Stimulated activated CD4-positive, alpha-beta T cell treated with anti-CD3 and anti-CD28 coated beads, Interleukin-12 subunit alpha, Interleukin-12 subunit beta, amount 100 ng/mL, for 24 hours (primary cell): ENCODE measurements around the gene FNIP1.
"Not testable (repeated sequence)": the region's sequence is repeated elsewhere in the genome, so short reads cannot be mapped to it uniquely, and the experiment has no call there.

Experiments
- DNase-seq, 2 experiments: peaks; one replicate each; pipeline ENCODE4 v3.0.0-alpha.2; 2020; ENCODE audit warnings: low read depth in 2 of 2

FNIP1 gene

DNA sequence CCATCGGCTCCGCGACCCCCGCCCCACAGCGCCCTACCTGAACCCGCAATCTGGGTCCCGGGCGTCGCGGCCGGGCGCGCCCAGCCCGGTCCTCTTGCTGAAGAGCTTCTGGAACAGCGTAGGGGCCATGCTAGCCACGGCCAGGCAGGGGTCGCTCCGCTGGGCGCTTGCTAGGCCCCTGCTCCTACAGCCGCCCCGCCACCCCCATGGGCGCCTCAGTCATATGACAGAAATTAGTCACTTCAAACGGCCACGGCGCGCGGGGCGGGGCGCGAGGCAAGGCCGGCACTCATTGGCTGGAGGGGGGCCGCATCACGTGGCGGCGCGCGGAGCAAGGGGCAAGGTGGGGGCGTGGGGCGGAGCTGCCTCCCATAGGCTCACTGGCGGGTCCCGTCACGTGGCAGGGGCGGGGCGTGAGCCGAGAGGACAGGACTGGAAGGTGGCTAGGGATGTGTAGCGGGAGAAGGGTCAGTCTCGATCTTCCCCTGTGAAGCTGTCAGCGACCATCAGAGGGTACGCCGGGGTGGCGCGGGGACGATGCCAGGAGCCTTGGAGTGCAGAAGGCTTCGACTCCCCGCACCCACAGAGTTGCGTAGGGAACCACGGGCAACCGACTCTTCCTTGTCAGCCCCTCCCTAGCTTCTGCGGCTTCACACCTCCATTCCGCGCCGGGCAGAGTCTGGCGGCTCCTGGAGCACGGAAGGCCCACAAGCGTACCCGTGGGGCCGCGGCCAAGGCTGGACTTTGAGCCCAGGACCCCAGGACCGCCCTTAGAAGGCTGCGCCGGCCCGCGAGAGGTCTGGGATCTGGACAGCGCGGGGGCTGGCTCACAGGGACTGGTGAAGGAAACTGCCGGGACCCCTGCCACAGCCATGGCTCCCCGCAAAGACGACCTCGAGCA, at the start of gene FNIP1:
FNIP1 (minus strand) TSS at position 225 of the 901 bp plus-strand sequence; CDS start at position 129, 96 bp downstream.
- peak; percentile 97 to 99 for DNase-seq

DNA sequence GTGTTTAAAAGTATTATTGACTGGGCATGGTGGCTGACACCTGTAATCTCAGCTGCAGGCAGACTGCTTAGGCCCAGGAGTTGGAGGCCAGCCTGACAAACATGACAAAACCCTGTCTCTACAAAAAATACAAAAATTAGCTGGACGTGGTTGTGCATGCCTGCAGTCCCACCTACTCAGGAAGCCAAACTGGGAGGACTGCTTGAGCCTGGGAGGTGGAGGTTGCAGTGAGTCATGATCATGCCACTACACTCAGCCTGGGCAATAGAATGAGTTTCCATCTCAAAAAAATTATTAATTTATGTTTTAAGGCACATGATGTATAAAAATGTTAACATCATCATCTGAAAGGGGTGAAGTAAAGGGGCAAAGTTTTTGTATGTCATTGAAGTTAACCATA, 49.7 kb upstream of the FNIP1 start:
- no peak for DNase-seq

DNA sequence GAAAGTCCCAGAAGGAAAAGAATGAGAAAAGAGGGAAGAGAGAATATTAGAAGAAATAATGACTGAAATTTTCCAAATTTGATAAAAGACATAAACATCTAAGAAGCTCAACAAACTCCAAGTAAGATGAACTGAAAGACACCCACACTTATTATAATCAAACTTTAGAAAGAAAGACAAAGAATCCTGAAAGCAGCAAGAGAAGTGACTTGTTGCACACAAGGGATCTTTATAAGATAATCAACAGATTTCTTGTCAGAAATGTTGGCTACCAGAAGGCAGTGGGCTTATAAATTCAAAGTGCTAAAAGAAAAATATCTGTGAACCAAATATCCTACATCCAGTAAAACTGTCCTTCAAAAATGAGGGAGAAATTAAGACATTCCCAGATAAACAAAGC, 49.0 kb upstream of the FNIP1 start:
- DNase-seq, result no peak

DNA sequence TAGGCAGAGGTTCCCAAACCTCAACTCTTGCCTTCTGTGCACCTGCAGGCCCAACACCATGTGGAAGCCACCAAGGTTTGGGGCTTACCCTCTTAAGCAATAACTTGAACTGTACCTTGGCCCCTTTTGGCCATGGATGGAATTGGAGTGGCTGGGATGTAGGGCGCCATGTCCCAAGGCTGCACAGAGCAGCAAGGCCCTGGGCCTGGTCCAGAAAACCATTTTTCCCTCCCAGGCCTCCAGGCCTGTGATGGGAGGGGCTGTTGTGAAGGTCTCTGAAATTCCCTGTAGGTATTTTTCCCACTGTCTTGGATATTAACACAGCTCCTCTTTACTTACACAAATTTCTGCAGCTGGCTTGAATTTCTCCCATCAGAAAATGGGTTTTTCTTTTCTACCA, 46.2 kb upstream of the FNIP1 start:
- DNase-seq, result not testable (repeated sequence)

DNA sequence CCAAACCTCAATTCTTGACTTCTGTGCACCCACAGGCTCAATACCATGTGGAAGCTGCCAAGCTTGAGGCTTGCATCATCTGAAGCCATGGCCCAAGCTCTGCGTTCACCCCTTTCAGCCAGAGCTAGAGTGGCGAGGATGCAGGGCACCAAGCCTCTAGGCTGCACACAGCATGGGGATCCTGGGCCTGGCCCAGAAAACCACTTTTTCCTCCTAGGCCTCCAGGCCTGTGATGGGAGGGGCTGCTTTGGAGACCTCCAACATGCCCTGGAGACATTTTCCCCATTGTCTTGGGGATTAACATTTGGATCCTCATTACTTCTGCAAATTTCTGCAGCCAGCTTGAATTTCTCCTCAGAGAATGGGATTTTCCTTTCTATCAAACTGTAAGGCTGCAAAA, 35.9 kb upstream of the FNIP1 start:
- not testable (repeated sequence) for DNase-seq

DNA sequence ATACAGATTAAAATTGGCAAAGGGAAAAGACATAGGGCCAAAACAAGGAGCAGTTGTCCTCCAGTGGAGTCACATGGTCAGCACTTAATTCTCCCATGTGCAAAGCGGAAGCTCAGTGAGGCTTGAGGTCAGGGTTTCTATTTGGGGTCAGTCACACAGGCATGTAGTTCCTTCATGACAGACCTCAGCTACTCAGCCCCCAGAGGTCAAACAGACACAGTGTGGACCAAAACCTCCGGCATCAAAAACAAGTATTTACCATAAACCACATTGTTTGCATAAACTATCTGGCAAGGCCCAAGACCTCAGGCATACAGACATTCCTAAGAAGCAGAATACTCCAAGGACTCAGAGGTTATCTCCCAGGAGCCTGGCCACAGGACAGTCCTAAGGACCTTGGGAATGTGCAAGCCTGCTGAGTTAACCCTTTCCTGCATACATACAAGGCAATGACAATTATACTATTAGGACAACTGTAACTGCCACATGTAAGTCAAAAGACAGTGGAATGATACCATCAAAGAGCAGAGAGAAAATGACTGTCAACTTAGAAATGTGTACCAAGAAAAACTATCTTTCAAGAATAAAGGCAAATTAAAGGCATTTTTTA, 28.7 kb upstream of the FNIP1 start:
- DNase-seq, result no peak

DNA sequence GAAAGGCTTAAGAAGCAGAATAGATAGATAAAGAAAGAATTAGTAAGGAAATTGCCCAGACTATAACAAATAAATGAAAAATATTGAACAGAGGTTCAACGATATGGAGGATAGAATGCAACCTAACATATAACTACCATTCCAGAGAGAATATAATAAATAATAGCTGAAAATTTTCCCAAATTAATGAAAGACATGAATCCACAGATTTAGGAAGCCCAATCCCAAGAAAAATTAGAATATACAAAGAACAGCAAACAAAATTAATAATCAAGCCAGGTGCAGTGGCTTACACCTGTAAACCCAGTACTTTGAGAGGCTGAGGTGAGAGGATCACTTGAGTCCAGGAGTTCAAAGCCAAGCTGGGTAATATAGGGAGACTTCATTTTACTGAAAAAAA, 27.8 kb upstream of the FNIP1 start:
- DNase-seq, result no peak

DNA sequence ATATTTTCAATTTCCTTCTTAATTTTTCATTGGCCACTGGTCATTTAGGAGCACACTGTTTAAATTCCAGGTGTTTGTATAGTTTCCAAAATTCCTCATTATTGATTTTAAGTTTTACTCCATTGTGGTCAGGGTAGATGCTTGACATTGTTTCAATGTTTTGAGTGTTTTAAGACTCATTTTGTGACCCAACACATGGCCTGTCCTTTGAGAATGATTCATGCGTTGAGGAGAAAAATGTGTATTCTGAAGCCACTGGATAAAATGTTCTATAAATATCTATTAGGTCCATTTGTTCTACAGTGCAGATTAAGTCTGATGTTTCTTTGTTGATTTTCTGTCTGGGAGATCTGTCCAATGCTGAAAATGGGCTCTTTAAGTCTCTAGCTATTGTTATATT, 24.4 kb upstream of the FNIP1 start:
- DNase-seq, result no peak

DNA sequence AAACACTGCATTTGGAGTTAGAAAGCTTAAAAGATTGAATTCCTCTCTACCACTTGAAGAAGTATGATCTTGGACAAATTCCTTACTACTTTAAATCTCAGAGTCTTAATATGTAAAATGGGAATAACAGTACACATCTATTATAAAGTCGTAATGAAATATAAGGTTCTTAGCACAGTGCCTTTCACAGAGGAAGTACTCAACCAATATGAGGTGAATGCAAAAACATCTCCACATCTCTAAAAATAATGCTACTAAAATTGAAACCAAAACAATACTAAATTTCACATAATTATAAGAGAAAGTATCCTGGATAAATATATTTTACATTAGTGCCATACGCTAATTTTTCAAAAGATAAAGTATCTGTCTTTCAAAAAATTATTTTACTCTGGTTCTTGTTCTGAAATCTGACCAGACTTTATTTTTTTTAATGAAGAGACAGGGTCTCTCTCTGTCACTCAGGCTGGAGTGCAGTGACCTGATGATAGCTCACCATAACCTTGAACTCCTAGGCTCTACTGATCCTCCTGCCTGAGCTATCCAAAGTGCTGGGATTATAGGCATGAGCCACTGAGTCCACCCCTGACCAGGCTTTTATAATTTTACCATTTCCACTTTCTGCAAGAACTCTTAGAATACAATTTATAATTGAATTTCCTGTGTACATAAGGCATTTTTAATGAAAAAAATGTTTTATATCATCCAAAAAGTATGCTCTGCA, 21.3 kb upstream of the FNIP1 start:
- no peak for DNase-seq

DNA sequence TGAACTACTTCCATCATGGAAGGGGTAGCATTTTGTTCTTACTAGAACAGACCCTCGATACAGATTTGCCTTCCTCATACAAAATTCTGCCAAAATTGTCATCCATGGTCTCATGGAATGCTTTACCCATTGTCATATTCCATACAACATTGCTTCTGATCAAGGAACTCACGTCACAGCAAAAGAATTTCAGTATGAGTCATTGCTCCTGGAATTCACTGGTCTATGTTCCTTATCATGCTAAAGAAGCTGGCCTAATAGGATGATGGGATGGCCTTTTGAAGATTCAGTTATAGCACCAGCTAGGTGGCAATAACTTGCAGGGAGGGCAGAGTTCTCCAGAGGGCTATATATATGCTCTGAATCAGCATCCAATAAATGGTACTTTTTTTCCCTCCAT, 18.2 kb upstream of the FNIP1 start:
- no peak for DNase-seq

DNA sequence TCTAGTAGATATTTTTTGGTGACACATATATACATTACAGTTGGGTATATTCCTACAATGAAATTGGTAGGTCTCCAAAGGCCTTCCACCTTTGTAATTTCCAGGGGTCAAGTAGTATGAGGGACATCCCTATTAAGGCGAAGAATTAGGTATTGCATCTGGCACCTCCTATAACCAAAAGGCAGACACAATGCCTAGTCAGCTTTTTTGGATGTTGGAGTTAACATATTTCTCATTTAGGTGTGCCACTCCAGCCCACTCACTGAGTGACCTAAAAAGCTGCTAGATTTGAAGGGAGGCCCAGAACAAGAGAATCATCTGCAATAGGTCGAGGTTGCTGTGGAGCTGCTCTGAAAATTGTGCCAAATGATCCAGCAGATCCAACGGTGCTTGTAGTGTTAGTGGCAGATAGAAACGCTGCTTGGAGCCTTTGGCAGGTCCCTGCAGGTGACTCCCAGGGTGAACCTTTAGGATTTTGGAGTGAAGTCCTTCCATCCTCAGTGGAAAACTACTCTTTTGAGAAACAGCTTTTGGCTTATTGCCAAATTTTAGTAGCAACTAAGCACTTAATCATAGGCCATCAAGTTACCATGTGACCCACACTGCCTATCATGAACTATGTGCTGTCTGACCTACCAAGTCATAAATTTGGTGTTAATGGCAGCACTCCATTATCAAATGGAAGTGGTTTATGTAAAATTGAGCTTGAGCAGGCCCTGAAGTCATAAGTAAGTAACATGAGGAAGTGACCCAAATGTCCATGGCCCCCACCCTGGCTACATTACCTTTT, 15.7 kb upstream of the FNIP1 start:
- no peak for DNase-seq

DNA sequence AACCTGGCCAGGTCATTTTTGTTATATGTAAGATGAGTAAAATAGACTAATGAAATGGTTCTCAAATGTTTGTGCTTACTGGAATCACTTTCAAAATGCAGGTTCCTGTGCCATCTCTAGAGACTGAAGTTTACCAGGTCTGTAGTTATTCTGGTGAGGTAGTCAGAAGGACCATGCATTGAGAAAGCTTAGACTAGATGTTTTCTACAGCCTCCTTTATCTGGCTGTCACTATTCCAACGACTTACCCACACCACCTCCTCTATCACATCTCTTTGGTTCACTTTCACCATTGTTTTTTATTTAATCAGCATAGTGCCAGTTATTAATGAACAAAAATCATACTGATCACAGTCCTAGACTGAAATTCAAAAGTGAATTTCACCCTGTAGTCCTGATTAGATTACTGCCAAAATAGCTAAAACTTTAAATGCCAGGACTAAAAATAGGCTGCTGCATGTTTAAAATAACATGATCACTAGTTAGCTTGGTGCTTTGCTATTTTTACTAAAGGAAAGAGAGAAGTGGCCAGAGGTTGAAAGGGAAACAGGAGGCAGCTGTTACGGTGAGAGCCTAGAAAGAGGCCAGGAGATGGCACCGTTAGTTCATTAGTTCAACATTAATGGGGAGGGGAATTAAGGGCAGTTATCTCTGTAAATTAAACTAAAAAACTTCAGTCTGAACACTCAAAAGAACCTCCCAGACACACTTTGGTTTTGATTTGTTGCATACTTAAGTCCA, 13.9 kb upstream of the FNIP1 start:
- DNase-seq, result no peak

DNA sequence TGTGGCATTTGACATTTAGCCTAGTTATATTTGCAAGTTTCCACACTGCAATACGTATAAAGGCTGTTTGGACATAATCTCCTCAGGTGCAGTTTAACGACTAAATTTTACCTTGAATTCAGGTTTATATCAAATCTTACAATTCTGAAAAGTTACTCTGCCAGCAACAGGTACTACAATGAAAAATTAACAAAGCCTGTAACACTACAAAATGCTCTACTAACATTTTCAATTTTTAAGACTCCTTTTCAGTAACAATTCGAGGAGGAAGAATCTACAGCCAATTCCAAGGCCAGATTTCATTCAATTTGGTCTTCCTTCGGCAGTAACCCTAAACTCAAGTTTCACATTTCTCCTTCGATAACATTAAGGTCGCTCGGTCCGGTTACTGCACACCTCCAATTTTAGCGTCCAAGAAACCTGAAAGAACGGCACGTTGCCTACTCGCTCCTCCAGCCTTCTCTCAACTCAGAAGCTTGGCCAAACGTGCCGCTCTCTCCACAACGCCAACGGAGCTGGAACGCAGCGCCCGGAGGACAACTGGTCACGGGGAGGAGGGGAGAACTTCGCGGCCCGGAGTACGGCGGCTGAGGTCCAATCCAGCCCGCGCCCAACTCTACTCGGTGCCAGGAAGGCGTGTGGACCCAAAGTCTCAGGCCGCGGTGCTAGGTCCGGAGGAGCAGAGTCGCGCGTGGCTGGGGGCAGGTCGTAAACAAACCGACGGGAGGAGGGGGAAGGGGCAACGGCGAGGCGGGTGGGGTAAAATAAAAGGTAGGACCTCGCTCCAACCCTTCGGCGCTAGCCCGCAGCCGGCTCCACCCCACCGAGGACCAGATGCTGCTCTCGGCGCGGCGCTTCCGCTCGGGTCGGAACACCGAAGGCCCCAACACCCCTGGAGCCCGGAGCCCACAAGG, 681 bp downstream of the FNIP1 start:
- peak; percentile 1 to 17 for DNase-seq

DNA sequence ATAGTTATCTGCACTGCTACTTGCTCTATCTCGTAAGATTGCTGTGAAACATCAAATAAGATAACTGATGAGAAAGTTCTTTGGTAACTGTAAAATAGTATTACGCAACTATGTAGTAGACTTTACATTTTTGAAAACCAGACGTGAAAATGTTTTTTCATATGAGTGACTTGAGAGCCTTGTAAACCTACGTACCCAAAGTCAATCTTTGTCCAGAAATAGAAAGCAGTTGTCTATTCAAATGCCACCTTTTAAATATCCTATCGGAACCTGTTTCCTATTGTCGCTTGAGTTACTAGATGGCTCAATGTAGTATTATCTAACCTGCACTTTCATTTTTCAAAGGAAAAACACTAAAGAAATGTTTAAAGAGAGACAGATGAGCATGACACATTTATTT, 1.6 kb downstream of the FNIP1 start:
- no peak for DNase-seq

DNA sequence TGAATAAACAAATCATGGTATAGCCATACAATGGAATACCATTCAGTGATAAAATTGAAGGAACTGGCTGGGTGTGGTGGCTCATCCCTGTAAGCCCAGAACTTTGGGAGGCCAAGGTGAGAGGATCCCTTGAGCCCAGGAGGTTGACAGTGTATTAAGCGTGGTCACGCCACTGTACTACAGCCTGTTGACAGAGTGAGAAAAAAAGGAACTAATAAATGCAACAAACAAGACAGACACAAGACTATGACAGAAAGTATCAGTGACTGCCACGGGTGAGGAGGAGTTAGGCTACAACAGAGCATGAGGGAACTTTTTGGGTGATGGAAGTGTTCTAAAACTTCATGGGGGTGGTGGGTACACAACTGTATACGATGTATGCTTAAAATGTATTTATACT, 2.2 kb downstream of the FNIP1 start:
- no peak for DNase-seq

DNA sequence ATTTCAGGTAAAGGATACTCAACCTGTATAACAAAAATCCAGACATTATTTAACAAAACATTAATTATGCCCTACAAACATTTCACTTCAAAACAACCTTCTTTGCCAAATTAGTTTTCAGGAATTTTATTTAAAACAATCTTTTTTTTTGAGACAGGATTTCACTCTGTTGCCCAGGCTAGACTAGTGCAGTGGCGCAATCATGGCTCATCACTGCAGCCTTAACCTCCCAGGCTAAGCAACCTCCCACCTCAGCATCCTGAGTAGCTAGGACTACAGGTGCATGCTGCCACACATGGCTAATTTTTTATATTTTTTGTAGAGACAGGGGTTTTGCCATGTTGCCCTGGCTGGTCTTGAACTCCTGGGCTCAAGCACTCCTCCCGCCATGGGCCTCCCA, 3.9 kb downstream of the FNIP1 start:
- no peak for DNase-seq

DNA sequence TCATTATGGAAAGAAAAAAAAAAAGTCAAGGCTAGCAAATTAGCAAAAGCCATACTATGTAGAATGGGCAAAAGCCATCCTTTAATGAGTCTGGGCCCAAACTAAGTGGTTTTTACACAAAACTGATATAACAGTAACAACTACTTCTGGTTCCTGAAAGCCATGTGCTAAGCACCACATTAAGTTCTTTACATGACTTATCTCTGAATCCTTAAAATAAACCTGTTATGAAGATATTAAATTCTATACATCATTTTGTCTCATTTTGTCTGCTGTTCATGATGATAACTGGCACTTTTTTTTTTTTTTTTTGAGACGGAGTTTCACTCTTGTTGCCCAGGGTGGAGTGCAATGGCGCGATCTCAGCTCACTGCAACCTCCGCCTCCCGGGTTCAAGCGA, 5.0 kb downstream of the FNIP1 start:
- no peak for DNase-seq

DNA sequence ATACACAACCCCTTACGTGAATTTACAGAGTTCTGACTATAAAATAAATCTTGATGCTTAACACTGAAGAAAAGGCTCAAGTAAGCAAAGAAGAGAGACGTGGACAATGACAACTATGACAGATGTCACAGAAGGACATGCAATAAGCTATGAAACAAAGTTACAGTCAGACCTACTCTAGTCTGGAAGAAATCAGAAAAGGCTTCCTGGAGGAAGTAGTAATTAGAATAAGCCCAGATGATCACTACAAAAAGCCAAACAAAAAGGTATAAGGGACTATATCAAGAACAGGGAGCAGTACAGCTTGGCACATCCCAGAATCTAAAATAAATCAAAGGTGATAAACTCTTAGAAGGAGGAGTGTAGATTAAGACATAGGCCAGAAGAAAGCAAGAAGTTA, 6.3 kb downstream of the FNIP1 start:
- DNase-seq, result no peak

DNA sequence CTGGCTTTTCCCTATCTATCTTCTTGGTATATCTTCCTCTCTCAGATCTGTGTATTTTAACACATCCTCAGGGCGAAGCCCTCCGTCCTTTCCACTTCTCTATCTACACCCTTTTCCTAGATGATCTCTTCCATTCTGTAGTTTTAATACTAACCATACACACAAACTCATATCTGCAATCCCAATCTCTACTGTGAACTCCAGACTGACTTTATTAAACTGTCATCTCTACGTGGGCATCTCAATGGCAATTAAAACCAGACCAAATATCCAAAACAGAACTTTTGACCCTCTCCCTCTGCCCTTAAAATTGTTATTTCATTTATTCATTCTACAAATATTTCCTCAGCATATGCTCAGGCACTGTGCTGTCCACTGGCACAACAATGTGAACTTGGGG, 7.1 kb downstream of the FNIP1 start:
- DNase-seq, result no peak

DNA sequence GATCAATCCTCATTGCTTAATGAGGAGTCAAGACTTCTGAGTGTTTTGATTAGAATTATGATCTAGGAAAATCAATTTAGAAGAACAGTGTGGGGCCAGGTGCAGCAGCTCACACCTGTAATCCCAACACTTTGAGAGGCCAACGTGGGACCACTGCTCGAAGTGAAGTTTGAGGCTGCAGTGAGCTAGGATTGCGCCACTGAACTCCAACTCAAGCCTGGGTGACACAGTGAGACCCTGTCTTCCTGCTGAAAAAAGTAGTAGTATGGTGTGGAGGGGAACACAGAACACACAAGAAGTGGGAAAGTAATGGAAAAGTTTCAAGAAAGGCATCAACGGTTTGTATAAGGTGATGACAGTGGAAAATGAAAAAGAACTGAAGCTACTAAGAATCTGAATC, 9.1 kb downstream of the FNIP1 start:
- no peak for DNase-seq
